CD4-positive, alpha-beta T cell (primary cell): Measurements from ENCODE around the gene MST1. TPM values are rescaled to one million over a fixed set of nuclear protein-coding genes. Genes with fewer than 3 reads are reported as not detected.

Source experiments
- ATAC-seq: fragments of 200-7000 bp; cut with Tn5 transposase; one replicate; pipeline ENCODE4 v1.10.0; 2022; ENCODE audit warnings: mild to moderate bottlenecking; ENCODE audit not compliant: poor library complexity
- CTCF ChIA-PET: fragments of 350-600 bp; sonication (Branson Sonifier 250); formaldehyde crosslinking; loops from one replicate; lab custom pipeline; 2021; ENCODE audit warnings: antibody characterized with exemption, inconsistent platforms; lab: Charles Lee
- POLR2A ChIA-PET: fragments of 350-600 bp; sonication (Branson Sonifier 250); formaldehyde crosslinking; loops from one replicate; lab custom pipeline; 2021; ENCODE audit warnings: antibody characterized with exemption, inconsistent platforms; lab: Charles Lee
- DNase-seq, 14 experiments: peaks; one replicate each; pipeline ENCODE4 v3.0.0-alpha.2; 2013 to 2020; ENCODE audit warnings: mixed read lengths in 2 of 14
- H3K27ac ChIP-seq, 2 donors: one replicate each; pipeline versions ENCODE4 v1.5.1 to v1.7.0; 2013; ENCODE audit warnings: low read length in 2 of 2, low read depth in 1 of 2, mild to moderate bottlenecking in 1 of 2
- H3K27me3 ChIP-seq, 2 experiments: 1 replicate in 1 of 2; 2 replicates in 1 of 2; pipeline versions ENCODE4 v1.6.1 to v1.7.0; 2013; ENCODE audit warnings: low read length in 2 of 2, control low read depth in 1 of 2, mild to moderate bottlenecking in 1 of 2, moderate library complexity in 1 of 2; ENCODE audit not compliant: insufficient read depth in 2 of 2, control insufficient read depth in 1 of 2
- H3K36me3 ChIP-seq: one replicate; pipeline ENCODE4 v1.6.1; 2013; ENCODE audit warnings: low read length, control low read depth; ENCODE audit not compliant: insufficient read depth
- H3K4me1 ChIP-seq: one replicate; pipeline ENCODE4 v1.6.1; 2013; ENCODE audit warnings: low read length, control low read depth; ENCODE audit not compliant: insufficient read depth
- H3K4me3 ChIP-seq: one replicate; pipeline ENCODE4 v1.5.1; 2013; ENCODE audit warnings: mild to moderate bottlenecking, low read length, moderate library complexity
- H3K9me3 ChIP-seq, 2 experiments: 1 replicate in 1 of 2; 2 replicates in 1 of 2; pipeline versions ENCODE4 v1.6.1 to v1.7.0; 2013; ENCODE audit warnings: low read length in 2 of 2, mild to moderate bottlenecking in 2 of 2, control low read depth in 1 of 2, moderate library complexity in 1 of 2; ENCODE audit not compliant: control insufficient read depth in 1 of 2, insufficient read depth in 1 of 2
- H3K27ac Mint-ChIP-seq: one replicate; pipeline ENCODE4 v1.8.0; 2020; ENCODE audit warnings: mixed read lengths
- H3K27me3 Mint-ChIP-seq: one replicate; pipeline ENCODE4 v1.8.0; 2021; ENCODE audit warnings: mixed read lengths
- H3K36me3 Mint-ChIP-seq: one replicate; pipeline ENCODE4 v1.8.0; 2021; ENCODE audit warnings: low read depth, mixed read lengths
- H3K4me1 Mint-ChIP-seq: one replicate; pipeline ENCODE4 v1.8.0; 2021; ENCODE audit warnings: low read depth, mixed read lengths
- H3K4me3 Mint-ChIP-seq: one replicate; pipeline ENCODE4 v1.8.0; 2020; ENCODE audit warnings: mild to moderate bottlenecking, mixed read lengths
- H3K9me3 Mint-ChIP-seq: one replicate; pipeline ENCODE4 v1.8.0; 2020; ENCODE audit warnings: mixed read lengths
- intact Hi-C, 2 experiments: fragments of 100-400 bp; cut with DNase I in 1 of 2; cut with micrococcal nuclease in 1 of 2; formaldehyde crosslinking; loops; one replicate each; pipeline versions ENCODE4 v1.15.1 to v1.9.0; 2023 to 2025; cut with DNase I, micrococcal nuclease
- total RNA-seq, 174 experiments: library from RNA in 2 of 174; stranded (reverse) in 2 of 174; gene quantifications; one replicate each; pipeline ENCODE4 v1.2.3 and lab custom pipeline; 2021 to 2026
- TF ChIP-seq, protein P1 (sequence below): fragments of 200-600 bp; IDR thresholded peaks from one replicate; pipeline ENCODE4 v1.8.0; 2022; ENCODE audit warnings: antibody characterized with exemption, mild to moderate bottlenecking

Gene MST1
- total RNA-seq, 2 experiments from 2014 or later: 7.8 TPM

DNA sequence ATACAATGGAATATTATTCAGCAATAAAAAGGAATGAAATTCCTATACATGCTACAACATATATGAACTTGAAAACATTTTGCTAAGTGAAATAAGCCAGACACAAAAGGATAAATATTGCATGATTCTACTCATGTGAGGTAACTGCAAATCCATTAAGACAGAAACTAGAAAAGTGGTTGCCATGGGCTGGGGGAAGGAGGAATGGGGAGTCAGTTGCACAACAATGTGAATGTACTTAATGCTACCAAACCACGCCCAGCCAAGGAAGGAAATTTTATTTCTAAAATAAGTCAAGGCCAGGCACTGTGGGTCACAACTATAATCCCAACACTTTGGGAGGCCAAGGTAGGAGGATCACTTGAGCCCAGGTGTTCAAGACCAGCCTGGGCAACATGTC is 44.3 kb upstream of the MST1 start:
- Mint-ChIP-seq H3K27me3 (no peaks in the 10 kb centered on the region), H3K27ac (no peak overlapping the region), H3K4me1 (peaks cover 4% of the 10 kb centered on the region), H3K9me3 (no peaks in the 10 kb centered on the region), H3K36me3 (peaks cover 71% of the 10 kb centered on the region), H3K4me3 (no peak overlapping the region)
- intact Hi-C loops: no loop called here
- H3K9me3 ChIP-seq: no peaks in the 10 kb centered on the region
- H3K4me1 ChIP-seq: no peaks in the 10 kb centered on the region
- CTCF ChIA-PET: no interaction called here
- DNase-seq (no peak), ATAC-seq (no peak)
- peaks cover 70% of the 10 kb centered on the region for H3K36me3 ChIP-seq
- TF ChIP-seq, protein P1, sequence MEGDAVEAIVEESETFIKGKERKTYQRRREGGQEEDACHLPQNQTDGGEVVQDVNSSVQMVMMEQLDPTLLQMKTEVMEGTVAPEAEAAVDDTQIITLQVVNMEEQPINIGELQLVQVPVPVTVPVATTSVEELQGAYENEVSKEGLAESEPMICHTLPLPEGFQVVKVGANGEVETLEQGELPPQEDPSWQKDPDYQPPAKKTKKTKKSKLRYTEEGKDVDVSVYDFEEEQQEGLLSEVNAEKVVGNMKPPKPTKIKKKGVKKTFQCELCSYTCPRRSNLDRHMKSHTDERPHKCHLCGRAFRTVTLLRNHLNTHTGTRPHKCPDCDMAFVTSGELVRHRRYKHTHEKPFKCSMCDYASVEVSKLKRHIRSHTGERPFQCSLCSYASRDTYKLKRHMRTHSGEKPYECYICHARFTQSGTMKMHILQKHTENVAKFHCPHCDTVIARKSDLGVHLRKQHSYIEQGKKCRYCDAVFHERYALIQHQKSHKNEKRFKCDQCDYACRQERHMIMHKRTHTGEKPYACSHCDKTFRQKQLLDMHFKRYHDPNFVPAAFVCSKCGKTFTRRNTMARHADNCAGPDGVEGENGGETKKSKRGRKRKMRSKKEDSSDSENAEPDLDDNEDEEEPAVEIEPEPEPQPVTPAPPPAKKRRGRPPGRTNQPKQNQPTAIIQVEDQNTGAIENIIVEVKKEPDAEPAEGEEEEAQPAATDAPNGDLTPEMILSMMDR: no peak
- H3K4me3 ChIP-seq: no peak overlapping the region
- no peaks in the 10 kb centered on the region for H3K27me3 ChIP-seq
- H3K27ac ChIP-seq: no peak overlapping the region
- POLR2A ChIA-PET: no interaction called here

DNA sequence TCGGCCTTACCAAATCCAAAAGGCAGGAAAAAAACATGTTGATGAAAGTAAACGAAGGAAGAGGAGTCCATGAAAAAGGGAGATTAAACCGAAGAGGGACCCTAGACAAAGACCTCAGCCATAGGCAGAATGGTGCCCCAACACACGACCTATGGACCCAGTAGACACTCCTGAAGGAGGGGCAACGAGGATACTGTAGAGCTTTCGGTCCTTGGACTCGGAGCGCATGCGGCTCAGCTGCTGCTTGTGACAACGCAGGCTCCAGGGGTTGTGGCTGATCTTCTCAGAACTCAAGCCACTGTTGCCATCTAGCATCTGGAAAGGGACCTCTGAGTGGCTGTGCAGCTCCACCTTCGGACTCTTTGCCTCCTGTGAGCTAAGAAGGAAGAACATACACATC is 43.3 kb upstream of the MST1 start:
- Histone ChIP-seq H3K27me3 (no peaks in the 10 kb centered on the region), H3K4me1 (no peaks in the 10 kb centered on the region), H3K36me3 (peaks cover 67% of the 10 kb centered on the region), H3K27ac (no peak overlapping the region), H3K9me3 (no peaks in the 10 kb centered on the region), H3K4me3 (no peak overlapping the region)
- ChIA-PET POLR2A (no interaction called here), CTCF (interaction anchor here (0.5 kb wide), 1 partner anchor 12 kb away, joined by 3 read pairs; no protein-coding TSS in a partner anchor)
- intact Hi-C loops: no loop called here
- Mint-ChIP-seq H3K9me3 (no peaks in the 10 kb centered on the region), H3K36me3 (peaks cover 71% of the 10 kb centered on the region), H3K27ac (no peak overlapping the region), H3K27me3 (no peaks in the 10 kb centered on the region), H3K4me3 (no peak overlapping the region), H3K4me1 (no peaks in the 10 kb centered on the region)
- ATAC-seq (no peak), DNase-seq (no peak)
- TF ChIP-seq, protein P1: no peak

DNA sequence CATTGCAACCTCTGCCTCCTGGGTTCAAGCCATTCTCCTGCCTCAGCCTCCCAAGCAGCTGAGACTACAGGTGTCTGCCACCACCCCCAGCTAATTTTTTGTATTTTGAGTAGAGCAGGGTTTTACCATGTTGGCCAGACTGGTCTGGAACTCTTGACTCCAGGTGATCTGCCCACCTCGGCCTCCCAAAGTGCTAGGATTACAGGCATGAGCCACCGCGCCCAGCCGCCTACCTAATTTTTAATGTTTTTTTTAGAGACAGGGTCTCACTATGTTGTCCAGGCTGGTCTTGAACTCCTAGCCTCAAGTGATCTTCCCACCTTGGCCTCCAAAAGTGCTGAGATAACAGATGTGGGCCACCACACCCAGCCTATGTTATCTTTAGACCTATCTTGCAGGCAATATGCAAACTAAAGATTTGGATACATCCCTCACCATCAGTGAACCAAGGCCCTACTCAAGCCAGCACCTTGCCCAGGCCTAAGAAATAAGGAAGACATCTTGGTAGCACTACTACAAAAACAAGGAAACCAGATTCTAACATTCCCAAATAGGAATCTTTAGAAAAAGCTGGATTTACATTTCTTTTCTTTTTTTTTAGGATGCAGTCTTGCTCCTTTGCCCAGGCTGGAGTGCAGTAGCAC is 40.8 kb upstream of the MST1 start:
- no peak overlapping the region for H3K27ac Mint-ChIP-seq
- DNase-seq: no peak
- ChIA-PET CTCF (no interaction called here), POLR2A (no interaction called here)
- intact Hi-C loops: no loop called here
- no peaks in the 10 kb centered on the region for H3K9me3 Mint-ChIP-seq
- no peaks in the 10 kb centered on the region for H3K4me1 Mint-ChIP-seq
- Histone ChIP-seq H3K4me3 (no peak overlapping the region), H3K27ac (no peak overlapping the region), H3K27me3 (no peaks in the 10 kb centered on the region), H3K9me3 (no peaks in the 10 kb centered on the region), H3K4me1 (peaks cover under 1% of the 10 kb centered on the region), H3K36me3 (peaks cover 57% of the 10 kb centered on the region)
- ATAC-seq: no peak
- H3K27me3 Mint-ChIP-seq: no peaks in the 10 kb centered on the region
- TF ChIP-seq, protein P1: no peak
- no peak overlapping the region for H3K4me3 Mint-ChIP-seq
- peaks cover 58% of the 10 kb centered on the region for H3K36me3 Mint-ChIP-seq
